Sigmoid colon (tissue), 7 donors: Measurements from ENCODE around the gene IL23A. TPM values are rescaled to one million over a fixed set of nuclear protein-coding genes. Genes with fewer than 3 reads are reported as not detected.

Source experiments
- DNase-seq: peaks from one replicate; pipeline ENCODE4 v3.0.0-alpha.2; 2019
- H3K27ac ChIP-seq, 4 donors: fragments of 200-600 bp; sonication (generic); one replicate each; pipeline ENCODE4 v1.5.1; 2016 to 2019; ENCODE audit warnings: mild to moderate bottlenecking in 1 of 4
- H3K27me3 ChIP-seq, 3 donors: fragments of 200-600 bp; sonication (generic); one replicate each; pipeline ENCODE4 v1.5.1; 2019; ENCODE audit warnings: mild to moderate bottlenecking in 1 of 3
- H3K36me3 ChIP-seq, 4 donors: fragments of 200-600 bp; sonication (generic); one replicate each; pipeline ENCODE4 v1.5.1; 2016 to 2019
- H3K4me1 ChIP-seq, 4 donors: fragments of 200-600 bp; sonication (generic); one replicate each; pipeline ENCODE4 v1.5.1; 2017 to 2019
- H3K4me3 ChIP-seq, 4 donors: fragments of 200-600 bp; sonication (generic); one replicate each; pipeline ENCODE4 v1.5.1; 2017 to 2019; ENCODE audit warnings: mild to moderate bottlenecking in 2 of 4, moderate library complexity in 1 of 4
- H3K9me3 ChIP-seq, 4 donors: fragments of 200-600 bp in 3 of 4; sonication (generic) in 3 of 4; one replicate each; pipeline versions ENCODE4 v1.5.1 to v1.6.1; 2013 to 2019
- CTCF ChIP-seq, 4 experiments: fragments of 450-650 bp in 3 of 4; fragments of 200-600 bp in 1 of 4; IDR thresholded peaks; one replicate each; pipeline ENCODE4 v1.5.1; 2016 to 2019; ENCODE audit warnings: antibody characterized with exemption in 4 of 4, mild to moderate bottlenecking in 3 of 4, moderate library complexity in 2 of 4
- EP300 ChIP-seq, 4 donors: sonication (generic); formaldehyde crosslinking; IDR thresholded peaks; one replicate each; pipeline ENCODE4 v1.6.1; 2017; ENCODE audit warnings: antibody characterized with exemption in 4 of 4
- POLR2A ChIP-seq, 2 donors: fragments of 450-650 bp; IDR thresholded peaks; one replicate each; pipeline ENCODE4 v1.6.1; 2016; ENCODE audit warnings: antibody characterized with exemption in 2 of 2, mild to moderate bottlenecking in 2 of 2, moderate library complexity in 2 of 2
- POLR2AphosphoS5 ChIP-seq, 4 donors: sonication (generic); formaldehyde crosslinking; IDR thresholded peaks; one replicate each; pipeline ENCODE4 v1.6.1; 2017; ENCODE audit warnings: antibody characterized with exemption in 4 of 4
- WGBS, 2 donors: extraction: QIAGEN DNeasy Blood & Tissue Kit; methylation state at CpG; one replicate each; pipeline ENCODE4 v1.1.7; 2013; 5-methylcytosine and 5-hydroxymethylcytosine counted together
- intact Hi-C: fragments of 100-400 bp; cut with DNase I; formaldehyde crosslinking; loops from one replicate; pipeline ENCODE4 v1.15.1; 2023
- polyA plus RNA-seq, 3 donors: library from polyadenylated mRNA; stranded (reverse); fragments of 200-250 nt; gene quantifications; one replicate each; pipeline ENCODE4 v1.2.3, GENCODE V29; 2013
- total RNA-seq, 4 donors: library from RNA; depleted of rRNA; stranded (reverse); fragments of >200 nt; gene quantifications; one replicate each; pipeline ENCODE4 v1.1.0, GENCODE V29; 2016
- donor health status: healthy with polysubstance abuse.
- donor health status: Bipolar disorder and iron deficiency.
- donor health status: healthy.

The IL23A gene
- total and polyA plus RNA-seq, 7 donors = 3.6 TPM; not detected in 6

DNA sequence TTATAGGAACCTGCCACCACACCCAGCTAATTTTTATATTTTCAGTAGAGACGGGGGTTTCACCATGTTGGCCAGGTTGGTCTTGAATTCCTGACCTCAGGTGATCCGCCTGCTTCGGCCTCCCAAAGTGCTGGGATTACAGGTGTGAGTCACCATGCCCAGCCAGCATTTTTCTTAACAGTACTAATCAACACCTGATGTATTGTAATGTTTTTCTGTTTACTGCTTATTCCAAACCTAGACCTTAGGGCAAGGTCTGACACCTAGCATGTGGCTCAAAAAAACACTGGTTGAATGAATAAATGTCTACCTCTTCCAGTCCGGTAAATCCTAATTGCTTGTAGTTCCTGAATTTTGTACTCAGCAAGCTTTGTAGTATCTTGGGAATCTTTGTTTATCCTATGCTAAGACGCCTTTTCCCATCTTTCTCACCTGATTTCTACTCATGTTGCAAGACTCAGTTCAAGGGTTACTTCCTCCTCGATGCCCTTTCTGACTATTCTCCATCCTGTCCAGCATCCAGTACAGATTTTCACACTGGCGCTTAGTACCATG lies 7.7 kb upstream of the IL23A start:
- WGBS, 2 donors = 94 to 95% methylated on average over 7 of the region's 7 CpGs
- peaks cover 3 to 31% (median 24%) of the 10 kb centered on the region in 4 donors for H3K36me3 ChIP-seq
- no peaks in the 10 kb centered on the region for H3K9me3 ChIP-seq
- H3K27me3 ChIP-seq = no peaks in the 10 kb centered on the region
- H3K27ac ChIP-seq = no peak overlapping the region
- H3K4me1 ChIP-seq = peaks cover 0 to 22% (median 12%) of the 10 kb centered on the region in 4 donors
- intact Hi-C loops = loop anchor here (5.0 kb wide), 1 partner anchor 136 kb away; the partner anchor contains the start of gene SPRYD4
- no peak for TF ChIP-seq EP300 (IDR thresholded peaks at IDR 0.05)
- no peak for TF ChIP-seq CTCF (IDR thresholded peaks at IDR 0.05)
- no peak for TF ChIP-seq POLR2AphosphoS5 (IDR thresholded peaks at IDR 0.05)
- no peak for TF ChIP-seq POLR2A (IDR thresholded peaks at IDR 0.05)
- DNase-seq = no peak
- H3K4me3 ChIP-seq = no peak overlapping the region

DNA sequence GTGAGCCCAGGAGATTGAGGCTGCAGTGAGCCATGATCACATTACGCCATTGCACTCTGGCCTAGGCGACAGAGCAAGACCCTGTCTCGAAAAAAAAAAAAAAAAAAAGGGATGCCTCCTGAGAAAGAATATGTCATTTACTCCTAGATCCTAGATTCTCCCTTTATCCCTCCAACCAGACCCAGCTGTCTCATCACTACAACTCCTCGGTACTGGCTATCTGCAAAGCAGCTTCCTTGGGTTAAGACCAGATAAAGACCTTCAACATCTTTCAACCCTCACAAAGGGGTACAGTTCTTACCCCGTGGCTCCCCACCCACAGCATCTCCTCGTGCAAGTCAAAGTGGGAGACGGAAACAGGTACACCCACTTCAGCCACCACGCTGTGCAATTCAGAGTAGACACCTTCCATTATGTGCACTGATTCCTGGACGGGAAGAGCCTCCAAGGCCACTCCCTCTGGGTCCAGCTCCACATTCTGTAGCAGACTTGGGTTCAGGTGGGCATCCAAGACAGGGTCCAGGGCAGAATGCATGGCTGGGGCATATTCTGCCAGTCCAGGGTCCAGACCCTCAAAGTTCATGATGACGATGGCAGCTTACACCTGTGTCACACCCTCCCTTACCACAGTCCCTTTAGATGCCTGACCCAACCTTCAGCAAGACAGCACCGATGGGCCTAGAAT lies 6.0 kb upstream of the IL23A start:
- H3K27me3 ChIP-seq = no peaks in the 10 kb centered on the region
- H3K4me3 ChIP-seq = peak overlapping the region; percentile 38 to 71 (median 62)
- WGBS, 2 donors = 90 to 92% methylated on average over 11 of the region's 11 CpGs
- peak overlapping the region; percentile 88 to 96 (median 94) for H3K27ac ChIP-seq
- intact Hi-C loops = loop anchor here (2.0 to 5.0 kb wide), 2 partner anchors 16 to 135 kb away; partner anchors contain the start of gene SPRYD4
- H3K9me3 ChIP-seq = no peaks in the 10 kb centered on the region
- H3K36me3 ChIP-seq = peaks cover 3 to 14% (median 7%) of the 10 kb centered on the region in 4 donors
- no peak for DNase-seq
- TF ChIP-seq CTCF (IDR thresholded peaks at IDR 0.05) = no peak
- TF ChIP-seq POLR2AphosphoS5 (IDR thresholded peaks at IDR 0.05) = no peak
- TF ChIP-seq POLR2A (IDR thresholded peaks at IDR 0.05) = no peak
- TF ChIP-seq EP300 (IDR thresholded peaks at IDR 0.05) = no peak
- peaks cover 0 to 22% (median 12%) of the 10 kb centered on the region in 4 donors for H3K4me1 ChIP-seq

DNA sequence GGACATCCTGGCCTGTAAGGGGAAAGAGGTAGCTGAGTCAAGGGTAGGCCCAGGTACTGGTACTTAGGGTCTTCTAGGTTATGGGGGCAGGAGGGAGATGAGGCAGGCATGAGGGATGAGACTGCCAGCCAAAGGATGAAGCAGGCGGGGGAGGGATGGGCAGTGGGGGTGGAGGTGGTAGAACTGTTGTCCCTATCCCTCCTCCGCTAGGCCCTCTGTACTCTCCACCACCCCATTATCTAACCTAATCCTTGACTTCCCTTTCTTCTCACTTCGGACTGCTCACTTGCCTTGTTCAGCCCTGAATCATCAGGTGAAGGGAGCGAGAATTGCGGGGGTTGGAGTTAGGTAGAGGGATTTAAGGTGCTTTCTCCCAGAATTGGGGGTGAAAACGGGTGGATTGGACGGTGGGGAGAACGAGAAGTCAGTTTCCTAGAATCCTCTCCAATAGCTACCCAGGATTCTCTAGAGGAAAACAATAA lies 5.4 kb upstream of the IL23A start:
- intact Hi-C loops = loop anchor here (2.0 to 5.0 kb wide), 2 partner anchors 16 to 134 kb away; partner anchors contain the start of gene SPRYD4
- peak overlapping the region; percentile 38 to 71 (median 62) for H3K4me3 ChIP-seq
- DNase-seq = no peak
- peaks cover 0 to 22% (median 12%) of the 10 kb centered on the region in 4 donors for H3K4me1 ChIP-seq
- peaks cover under 1 to 8% (median 3%) of the 10 kb centered on the region in 4 donors for H3K36me3 ChIP-seq
- H3K27me3 ChIP-seq = no peaks in the 10 kb centered on the region
- peak overlapping the region; percentile 88 to 96 (median 94) for H3K27ac ChIP-seq
- TF ChIP-seq POLR2A (IDR thresholded peaks at IDR 0.05) (no peak), EP300 (IDR thresholded peaks at IDR 0.05) (no peak), POLR2AphosphoS5 (IDR thresholded peaks at IDR 0.05) (no peak), CTCF (IDR thresholded peaks at IDR 0.05) (no peak)
- 17 to 28% methylated on average over 8 of the region's 8 CpGs for WGBS, 2 donors
- no peaks in the 10 kb centered on the region for H3K9me3 ChIP-seq

DNA sequence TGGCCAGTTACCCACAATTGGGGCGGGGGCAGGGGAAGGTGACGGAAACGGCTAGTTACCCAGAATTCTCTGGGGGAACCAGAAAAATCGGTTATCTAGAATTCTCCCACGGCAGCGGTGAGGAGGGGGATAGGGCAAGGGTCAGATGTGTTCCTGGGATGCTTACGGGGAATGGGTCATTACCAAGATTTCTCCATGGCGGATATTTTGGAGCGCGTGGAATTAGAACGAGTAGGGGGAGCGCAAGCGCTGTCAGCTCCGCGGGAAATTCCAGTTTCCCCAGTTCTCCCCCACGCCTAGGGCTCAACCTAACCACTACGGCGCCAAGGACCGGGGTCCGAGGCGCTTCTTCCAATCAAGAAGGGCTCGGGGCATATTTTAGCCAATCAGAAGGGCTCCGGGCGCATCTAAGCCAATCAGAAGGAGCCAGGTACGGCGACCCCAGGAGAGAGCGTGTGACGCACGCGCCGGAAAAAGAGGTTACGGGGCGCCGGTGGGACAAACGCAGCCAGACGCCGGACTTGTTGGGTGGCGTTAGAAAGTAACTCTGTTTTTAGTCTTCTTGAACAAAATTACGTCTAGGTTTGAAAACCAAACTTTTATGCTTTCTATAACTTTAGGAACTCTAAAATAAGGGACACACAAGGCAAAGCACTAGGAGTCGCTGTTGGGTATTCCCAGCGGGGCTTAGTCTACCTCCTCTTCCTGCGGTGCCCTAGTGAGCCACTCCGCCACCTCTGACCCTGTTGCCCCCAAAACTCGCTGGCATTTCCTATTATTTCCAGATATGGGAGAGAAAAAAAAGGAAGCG lies 4.8 kb upstream of the IL23A start, which contains the start of gene PAN2:
Gene PAN2 (minus strand): TSS at position 322 of the 811 bp plus-strand sequence. CDS start 906 bp downstream, outside the sequence.
- Histone ChIP-seq H3K4me1 (peaks cover 0 to 22% (median 12%) of the 10 kb centered on the region in 4 donors), H3K9me3 (no peaks in the 10 kb centered on the region), H3K36me3 (peaks cover 0 to 5% (median 0%) of the 10 kb centered on the region in 4 donors), H3K4me3 (peak within 1 kb of the TSS; percentile 38 to 71 (median 62)), H3K27ac (peak within 1 kb of the TSS; percentile 88 to 96 (median 94)), H3K27me3 (no peaks in the 10 kb centered on the region)
- intact Hi-C loops = loop anchor here (2.0 to 5.0 kb wide), 2 partner anchors 17 to 133 kb away; partner anchors contain the start of gene SPRYD4
- DNase-seq = peak; percentile 99
- TF ChIP-seq EP300 (IDR thresholded peaks at IDR 0.05) (peak in 1 of 4 donors; percentile 5), POLR2AphosphoS5 (IDR thresholded peaks at IDR 0.05) (peak; percentile 90 to 93 (median 91)), POLR2A (IDR thresholded peaks at IDR 0.05) (peak; percentile 71 to 84), CTCF (IDR thresholded peaks at IDR 0.05) (peak; percentile 40 to 55 (median 45))
- 0 to 1% methylated on average over 45 of the region's 45 CpGs for WGBS, 2 donors
